Activated T-cell treated with anti-CD3 and anti-CD28 coated beads, Interleukin-2, amount 50 U/mL, for 72 hours (primary cell): Measurements from ENCODE around the gene SIX2. TPM values are rescaled to one million over a fixed set of nuclear protein-coding genes. Genes with fewer than 3 reads are reported as not detected.
"Not testable (repeated sequence)": the region's sequence is repeated elsewhere in the genome, so short reads cannot be mapped to it uniquely, and the experiment has no call there.

ENCODE experiments used
- ATAC-seq, 2 donors: fragments of 150-1000 bp; cut with Tn5 transposase; replicated peaks in 1 of 2; 2 replicates each; pipeline ENCODE4 v1.10.0; 2021; ENCODE audit warnings: moderate library complexity in 2 of 2, mild to moderate bottlenecking in 1 of 2
- DNase-seq, 2 donors: peaks; one replicate each; pipeline ENCODE4 v3.0.0; 2021 to 2022; ENCODE audit warnings: mixed read lengths in 1 of 2
- H3K27ac Mint-ChIP-seq: one replicate; pipeline ENCODE4 v1.8.0; 2022; ENCODE audit warnings: mild to moderate bottlenecking, moderate library complexity, mixed read lengths
- H3K27me3 Mint-ChIP-seq: one replicate; pipeline ENCODE4 v1.8.0; 2022; ENCODE audit warnings: low read depth, mixed read lengths
- H3K36me3 Mint-ChIP-seq, 2 donors: one replicate each; pipeline ENCODE4 v1.8.0; 2022; ENCODE audit warnings: mixed read lengths in 2 of 2, mild to moderate bottlenecking in 1 of 2; ENCODE audit not compliant: insufficient read depth in 2 of 2
- H3K4me1 Mint-ChIP-seq: one replicate; pipeline ENCODE4 v1.8.0; 2022; ENCODE audit warnings: low read depth, mixed read lengths
- H3K4me3 Mint-ChIP-seq, 2 donors: one replicate each; pipeline ENCODE4 v1.8.0; 2022; ENCODE audit warnings: mild to moderate bottlenecking in 2 of 2, mixed read lengths in 2 of 2, moderate library complexity in 2 of 2
- H3K9me3 Mint-ChIP-seq, 2 donors: one replicate each; pipeline ENCODE4 v1.8.0; 2022; ENCODE audit warnings: mixed read lengths in 2 of 2
- total RNA-seq, 2 donors: library from RNA; stranded (reverse); gene quantifications; one replicate each; pipeline ENCODE4 v1.2.3, GENCODE V29; 2022

Gene SIX2
- total RNA-seq = under 1 TPM in 1 of 2 donors, not detected in 1; 0.12 TPM

DNA sequence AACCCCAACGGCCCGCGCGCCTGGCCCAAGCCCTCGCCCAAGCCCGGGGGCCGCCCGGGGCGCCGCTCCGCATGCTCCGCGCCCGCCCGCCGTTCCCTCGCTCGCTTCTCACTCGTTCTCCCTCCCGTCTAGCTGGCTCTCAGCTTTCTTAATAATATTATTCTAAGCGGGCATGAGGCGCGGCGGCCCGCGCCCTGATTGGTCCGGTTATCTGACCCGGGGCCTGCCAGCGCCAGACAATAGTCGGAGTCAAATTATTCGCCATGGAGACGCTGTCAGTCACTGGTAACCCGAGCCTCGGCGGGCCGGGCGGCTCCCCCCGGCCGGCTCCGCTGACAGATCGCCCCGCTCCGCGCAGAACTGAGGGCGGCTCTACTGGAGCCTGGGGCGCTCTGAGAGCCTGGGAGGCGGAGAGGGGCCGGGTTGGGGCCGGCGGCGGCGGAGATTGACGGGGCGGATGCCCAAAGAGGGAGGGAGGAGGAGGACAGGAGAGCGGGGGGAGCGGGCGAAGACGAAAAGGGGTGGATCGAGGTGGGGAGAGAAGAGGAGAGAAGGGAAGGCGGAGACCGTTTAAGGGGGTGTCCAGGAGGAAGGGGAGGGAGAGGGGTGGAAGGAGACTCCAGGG lies at the start of gene SIX2:
Gene SIX2 (minus strand): TSS at position 150 of the 625 bp plus-strand sequence. CDS start 342 bp downstream, outside the sequence.
- Mint-ChIP-seq H3K4me1 (peaks cover 41% of the 10 kb centered on the region), H3K27me3 (peaks cover 80% of the 10 kb centered on the region), H3K9me3 (no peaks in the 10 kb centered on the region), H3K4me3 (peak within 1 kb of the TSS; percentile 90), H3K27ac (no peak within 1 kb of the TSS), H3K36me3 (no peaks in the 10 kb centered on the region)
- DNase-seq (peak; percentile 37 to 38), ATAC-seq (peak; percentile 41 to 49)

- no peaks in the 10 kb centered on the region for H3K4me1 Mint-ChIP-seq
- no peaks in the 10 kb centered on the region for H3K36me3 Mint-ChIP-seq
- ATAC-seq (no peak), DNase-seq (no peak)
- no peaks in the 10 kb centered on the region for H3K9me3 Mint-ChIP-seq
- no peaks in the 10 kb centered on the region for H3K27me3 Mint-ChIP-seq
- no peak overlapping the region for H3K4me3 Mint-ChIP-seq
- H3K27ac Mint-ChIP-seq = no peak overlapping the region
Measured at GRCh38 chr2:45055162-45055605, 45.9 kb upstream of the SIX2 start.

- H3K4me3 Mint-ChIP-seq = no peak overlapping the region
- no peaks in the 10 kb centered on the region for H3K4me1 Mint-ChIP-seq
- H3K27me3 Mint-ChIP-seq = no peaks in the 10 kb centered on the region
- no peak overlapping the region for H3K27ac Mint-ChIP-seq
- no peaks in the 10 kb centered on the region for H3K36me3 Mint-ChIP-seq
- DNase-seq = no peak
- ATAC-seq = no peak
- H3K9me3 Mint-ChIP-seq = no peaks in the 10 kb centered on the region
Measured at GRCh38 chr2:45053966-45054365, 44.7 kb upstream of the SIX2 start.

DNA sequence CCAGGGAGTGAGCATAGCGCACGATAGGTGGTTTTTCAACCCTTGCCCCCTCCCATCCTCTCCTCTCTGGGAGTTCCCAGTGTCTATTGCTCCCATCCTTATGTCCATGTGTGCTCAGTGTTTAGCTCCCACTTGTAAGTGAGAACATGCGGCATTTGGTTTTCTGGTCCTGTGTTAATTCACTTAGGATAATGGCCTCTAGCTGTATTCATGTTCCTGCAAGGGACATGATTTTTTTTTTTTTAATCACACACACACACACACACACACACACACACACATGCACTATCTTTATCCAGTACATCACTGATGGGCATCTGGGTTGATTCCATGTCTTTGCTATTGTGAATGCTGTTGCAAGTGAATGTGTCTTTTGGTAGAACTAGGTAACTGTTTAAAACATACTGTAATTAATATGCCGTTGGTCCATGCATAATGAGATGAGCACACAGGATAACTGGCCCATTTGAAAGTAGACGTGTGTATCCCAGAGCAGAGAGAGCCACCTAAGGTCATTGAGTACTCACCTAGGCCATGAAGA lies 43.2 kb upstream of the SIX2 start:
- no peak for ATAC-seq
- no peak overlapping the region for H3K4me3 Mint-ChIP-seq
- no peaks in the 10 kb centered on the region for H3K36me3 Mint-ChIP-seq
- no peak overlapping the region for H3K27ac Mint-ChIP-seq
- no peaks in the 10 kb centered on the region for H3K27me3 Mint-ChIP-seq
- no peaks in the 10 kb centered on the region for H3K4me1 Mint-ChIP-seq
- no peaks in the 10 kb centered on the region for H3K9me3 Mint-ChIP-seq
- no peak for DNase-seq

DNA sequence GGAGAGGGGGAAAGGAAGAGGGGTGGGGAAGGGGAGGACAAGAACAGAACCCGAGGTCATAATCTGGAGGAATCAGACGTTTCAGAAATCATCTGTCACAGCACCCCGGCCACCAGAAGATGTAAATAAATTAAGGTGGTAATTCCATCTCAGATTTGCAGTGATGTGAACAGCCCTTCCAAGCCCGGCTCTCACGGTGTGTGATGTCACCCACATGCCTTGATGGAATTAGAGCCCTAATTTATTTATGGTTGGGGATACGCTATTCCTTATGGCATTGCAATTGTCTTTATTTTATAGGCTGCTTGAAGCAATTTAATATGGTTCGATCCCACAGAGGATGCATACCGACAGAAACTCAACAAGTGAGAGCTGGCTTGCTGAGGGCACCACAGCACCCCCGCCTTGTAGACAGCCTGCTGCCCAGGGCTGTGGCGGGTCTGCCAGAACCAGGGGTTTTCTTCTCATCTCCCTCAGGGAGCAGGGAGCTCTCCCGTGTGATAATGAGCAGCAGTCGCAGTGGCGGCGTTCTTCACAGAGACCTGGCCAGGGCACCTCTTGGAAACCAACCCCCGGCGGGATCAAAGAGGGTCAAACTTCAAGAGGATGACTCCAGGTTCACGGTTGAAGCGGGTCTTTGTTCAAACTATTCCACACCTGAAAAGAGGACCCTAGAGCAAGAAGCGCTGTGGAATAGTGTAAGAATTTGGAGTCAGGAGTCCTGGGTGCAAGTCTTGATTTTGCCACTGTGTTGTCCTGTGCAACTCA lies 40.5 kb upstream of the SIX2 start:
- DNase-seq (no peak), ATAC-seq (no peak)
- Mint-ChIP-seq H3K9me3 (no peaks in the 10 kb centered on the region), H3K4me1 (no peaks in the 10 kb centered on the region), H3K27ac (no peak overlapping the region), H3K27me3 (peaks cover 7% of the 10 kb centered on the region), H3K36me3 (no peaks in the 10 kb centered on the region), H3K4me3 (no peak overlapping the region)

DNA sequence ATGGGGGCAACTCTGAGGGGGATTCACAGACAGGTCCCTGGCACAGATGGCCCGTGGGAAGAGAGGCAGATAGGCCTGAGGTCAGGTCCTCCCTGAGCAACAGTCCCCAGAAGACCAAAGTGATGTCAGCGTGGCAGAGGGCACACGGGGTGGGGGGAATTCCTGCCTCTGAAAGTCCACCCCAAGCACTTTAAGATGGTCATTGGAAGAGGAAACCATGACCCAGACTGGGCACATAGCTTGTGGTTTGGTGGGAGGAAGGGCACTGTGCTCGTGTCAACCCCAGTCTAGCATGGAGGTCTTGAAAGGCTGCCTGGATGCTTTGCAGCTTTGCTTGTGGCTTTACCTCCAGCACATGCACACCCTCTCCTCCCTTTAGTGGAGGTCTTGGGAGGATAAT lies 38.0 kb upstream of the SIX2 start:
- DNase-seq (no peak), ATAC-seq (no peak)
- H3K4me3 Mint-ChIP-seq = no peak overlapping the region
- H3K27ac Mint-ChIP-seq = no peak overlapping the region
- no peaks in the 10 kb centered on the region for H3K36me3 Mint-ChIP-seq
- no peaks in the 10 kb centered on the region for H3K4me1 Mint-ChIP-seq
- H3K9me3 Mint-ChIP-seq = no peaks in the 10 kb centered on the region
- peaks cover 29% of the 10 kb centered on the region for H3K27me3 Mint-ChIP-seq

DNA sequence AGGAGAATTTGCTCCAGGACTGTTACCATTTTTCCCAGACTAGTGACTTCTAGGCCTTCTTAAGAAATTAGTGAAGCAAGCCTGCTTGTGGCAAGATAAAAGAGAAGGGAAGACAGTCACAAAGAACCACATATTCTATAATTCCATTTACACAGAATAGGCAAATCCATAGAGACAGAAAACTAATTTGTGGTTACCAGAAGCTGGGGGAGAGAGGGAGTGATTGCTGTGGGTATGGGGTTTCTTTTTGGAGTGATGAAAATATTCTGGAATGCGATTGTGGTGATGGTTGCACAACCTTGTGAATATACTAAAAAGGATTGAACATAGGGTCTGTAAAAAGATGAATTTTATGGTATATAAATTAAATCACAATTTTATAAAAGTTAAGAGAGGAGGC lies 37.5 kb upstream of the SIX2 start:
- no peak for DNase-seq
- H3K27ac Mint-ChIP-seq = no peak overlapping the region
- ATAC-seq = no peak
- no peaks in the 10 kb centered on the region for H3K4me1 Mint-ChIP-seq
- no peaks in the 10 kb centered on the region for H3K36me3 Mint-ChIP-seq
- no peak overlapping the region for H3K4me3 Mint-ChIP-seq
- no peaks in the 10 kb centered on the region for H3K9me3 Mint-ChIP-seq
- H3K27me3 Mint-ChIP-seq = peaks cover 29% of the 10 kb centered on the region

- H3K4me1 Mint-ChIP-seq = no peaks in the 10 kb centered on the region
- H3K36me3 Mint-ChIP-seq = no peaks in the 10 kb centered on the region
- H3K27me3 Mint-ChIP-seq = peaks cover 29% of the 10 kb centered on the region
- no peak for ATAC-seq
- no peak overlapping the region for H3K4me3 Mint-ChIP-seq
- no peak overlapping the region for H3K27ac Mint-ChIP-seq
- DNase-seq = no peak
- H3K9me3 Mint-ChIP-seq = no peaks in the 10 kb centered on the region
Measured at GRCh38 chr2:45045706-45046105, 36.5 kb upstream of the SIX2 start.

- peaks cover 29% of the 10 kb centered on the region for H3K27me3 Mint-ChIP-seq
- no peak for ATAC-seq
- no peaks in the 10 kb centered on the region for H3K9me3 Mint-ChIP-seq
- DNase-seq = no peak
- H3K4me1 Mint-ChIP-seq = no peaks in the 10 kb centered on the region
- H3K4me3 Mint-ChIP-seq = no peak overlapping the region
- no peaks in the 10 kb centered on the region for H3K36me3 Mint-ChIP-seq
- no peak overlapping the region for H3K27ac Mint-ChIP-seq
Measured at GRCh38 chr2:45044916-45045315, 35.7 kb upstream of the SIX2 start.

DNA sequence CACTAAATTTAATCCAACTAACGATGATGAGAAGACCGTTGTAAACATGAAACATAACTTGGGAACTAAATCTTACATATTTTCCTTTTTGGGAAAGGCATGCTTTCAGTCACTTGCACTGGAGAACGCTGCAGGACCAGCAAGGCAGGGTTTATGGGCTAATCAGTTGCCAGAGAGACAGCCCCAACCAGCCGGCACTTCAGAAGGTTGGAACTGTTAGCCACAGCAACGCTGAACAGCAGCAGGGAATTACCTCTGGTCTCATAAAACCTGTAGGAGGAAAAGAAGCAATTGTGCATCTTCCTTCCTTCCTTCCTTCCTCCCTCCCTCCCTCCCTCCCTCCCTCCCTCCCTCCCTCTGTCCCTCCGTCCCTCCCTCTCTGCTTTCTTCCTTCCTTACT lies 33.9 kb upstream of the SIX2 start:
- Mint-ChIP-seq H3K4me3 (no peak overlapping the region), H3K9me3 (no peaks in the 10 kb centered on the region), H3K27me3 (peaks cover 29% of the 10 kb centered on the region), H3K4me1 (no peaks in the 10 kb centered on the region), H3K27ac (no peak overlapping the region), H3K36me3 (no peaks in the 10 kb centered on the region)
- DNase-seq = no peak
- no peak for ATAC-seq

DNA sequence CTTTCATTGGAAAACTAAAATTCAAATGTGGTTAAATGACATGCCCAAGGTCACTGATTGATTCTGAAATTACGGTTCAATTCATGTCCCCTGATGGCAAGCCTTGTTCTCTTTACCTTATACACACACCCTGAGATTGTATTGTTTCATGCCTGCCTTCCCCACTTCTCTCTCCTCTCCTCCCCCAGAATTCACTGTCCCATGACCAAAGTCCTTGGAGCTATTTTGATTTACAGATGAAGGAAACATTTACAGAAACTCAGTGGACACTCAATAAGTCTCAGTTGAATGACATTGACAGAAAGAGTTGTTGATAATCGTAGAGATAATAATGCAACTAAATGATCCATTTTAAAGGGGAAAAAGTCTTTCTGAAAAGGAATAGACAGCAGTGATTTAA lies 33.1 kb upstream of the SIX2 start:
- Mint-ChIP-seq H3K27me3 (peaks cover 29% of the 10 kb centered on the region), H3K36me3 (no peaks in the 10 kb centered on the region), H3K9me3 (no peaks in the 10 kb centered on the region), H3K4me3 (no peak overlapping the region), H3K4me1 (no peaks in the 10 kb centered on the region), H3K27ac (no peak overlapping the region)
- no peak for ATAC-seq
- DNase-seq = no peak

DNA sequence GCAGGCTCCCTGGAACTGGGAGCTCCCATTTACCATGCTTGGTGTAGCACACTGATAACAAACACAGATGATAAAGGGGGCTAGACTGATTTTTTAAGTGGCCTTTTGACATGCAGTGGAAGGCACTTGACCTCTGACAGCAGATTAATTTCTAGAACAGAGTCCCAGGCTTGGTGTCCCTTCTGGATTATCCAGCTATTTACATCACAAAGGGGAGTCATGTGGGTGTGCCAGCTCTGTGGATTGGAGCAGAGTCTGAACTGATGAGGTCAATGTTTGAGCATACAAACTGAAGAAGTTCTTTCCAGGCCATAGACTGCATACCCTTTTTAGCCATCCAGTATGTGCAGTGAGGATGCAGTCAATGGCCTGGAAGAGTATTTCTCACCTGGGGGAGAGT lies 31.5 kb upstream of the SIX2 start:
- Mint-ChIP-seq H3K27ac (no peak overlapping the region), H3K9me3 (no peaks in the 10 kb centered on the region), H3K4me3 (no peak overlapping the region), H3K4me1 (no peaks in the 10 kb centered on the region), H3K27me3 (peaks cover 23% of the 10 kb centered on the region), H3K36me3 (no peaks in the 10 kb centered on the region)
- no peak for ATAC-seq
- no peak for DNase-seq

GRCh38 chr2:45039804-45040203 lies 30.6 kb upstream of the SIX2 start:
- not testable (repeated sequence) for H3K27ac Mint-ChIP-seq, H3K4me1 Mint-ChIP-seq, DNase-seq, H3K9me3 Mint-ChIP-seq, H3K4me3 Mint-ChIP-seq, H3K36me3 Mint-ChIP-seq, ATAC-seq
- H3K27me3 Mint-ChIP-seq = peaks cover 22% of the 10 kb centered on the region
